PC-3 (cell line): Measurements from ENCODE around the gene C11orf91. TPM values are rescaled to one million over a fixed set of nuclear protein-coding genes. Genes with fewer than 3 reads are reported as not detected.

Experiments used
- ATAC-seq: fragments of 200-7000 bp; cut with Tn5 transposase; 2 replicates; pipeline ENCODE4 v1.9.1; 2020; ENCODE audit warnings: mild to moderate bottlenecking, moderate library complexity
- BruUV-seq: library from RNA; stranded (reverse); fragments of 400-500 nt; replicated peaks from 2 replicates; lab custom pipeline; 2021; lab: Mats Ljungman, UMichigan
- CTCF ChIA-PET: fragments of 300-600 bp; sonication (Branson Sonifier 250); formaldehyde crosslinking; loops from one replicate; lab custom pipeline; 2022; ENCODE audit warnings: antibody characterized with exemption; lab: Charles Lee
- POLR2A ChIA-PET: fragments of 300-600 bp; sonication (Branson Sonifier 250); formaldehyde crosslinking; loops from one replicate; lab custom pipeline; 2022; ENCODE audit warnings: antibody characterized with exemption; ENCODE audit not compliant: unreplicated experiment; lab: Charles Lee
- DNase-seq: peaks from one replicate; pipeline ENCODE4 v3.0.0-alpha.2; 2015
- H2AFZ ChIP-seq: fragments of 300-600 bp; sonication (generic); 2 replicates; pipeline ENCODE4 v1.6.0; 2016; ENCODE audit warnings: antibody characterized with exemption, low read length
- H3F3A ChIP-seq: fragments of 300-600 bp; sonication (generic); one replicate; pipeline ENCODE4 v1.6.0; 2017; ENCODE audit warnings: antibody characterized with exemption, low read length, control low read depth, mild to moderate bottlenecking; ENCODE audit not compliant: unreplicated experiment
- H3K27ac ChIP-seq: fragments of 300-600 bp; sonication (generic); 2 replicates; pipeline ENCODE4 v1.5.1; 2016; ENCODE audit warnings: mild to moderate bottlenecking, low read length
- H3K27me3 ChIP-seq: fragments of 300-600 bp; sonication (generic); 2 replicates; pipeline ENCODE4 v1.6.1; 2016; ENCODE audit warnings: low read length, mixed read lengths
- H3K36me3 ChIP-seq: fragments of 300-600 bp; sonication (generic); 2 replicates; pipeline ENCODE4 v1.6.1; 2016; ENCODE audit warnings: low read depth, mixed run types, low read length, mixed read lengths
- H3K4me1 ChIP-seq: fragments of 300-600 bp; sonication (generic); 2 replicates; pipeline ENCODE4 v1.5.1; 2016; ENCODE audit warnings: low read length; ENCODE audit not compliant: insufficient read depth
- H3K4me2 ChIP-seq: fragments of 300-600 bp; sonication (generic); 2 replicates; pipeline ENCODE4 v1.6.0; 2016; ENCODE audit warnings: low read length
- H3K4me3 ChIP-seq: fragments of 300-600 bp; sonication (generic); 2 replicates; pipeline ENCODE4 v1.5.1; 2016; ENCODE audit warnings: mild to moderate bottlenecking, low read length, mixed read lengths
- H3K79me2 ChIP-seq: fragments of 300-600 bp; sonication (generic); 2 replicates; pipeline ENCODE4 v1.6.1; 2017; ENCODE audit warnings: low read length, mixed read lengths
- H3K9ac ChIP-seq: fragments of 300-600 bp; sonication (generic); 2 replicates; pipeline ENCODE4 v1.6.0; 2016; ENCODE audit warnings: mild to moderate bottlenecking, low read length
- H3K9me2 ChIP-seq: fragments of 300-600 bp; sonication (generic); replicated peaks from 2 replicates; pipeline ENCODE4 v1.6.1; 2016; ENCODE audit warnings: mixed run types, low read length, mixed read lengths
- H3K9me3 ChIP-seq: fragments of 300-600 bp; sonication (generic); 2 replicates; pipeline ENCODE4 v1.6.1; 2016; ENCODE audit warnings: low read length, mixed read lengths
- H4K20me1 ChIP-seq: fragments of 300-600 bp; sonication (generic); 2 replicates; pipeline ENCODE4 v1.6.1; 2016; ENCODE audit warnings: low read length, mixed read lengths
- CTCF ChIP-seq: fragments of 300-600 bp; sonication (generic); conservative IDR thresholded peaks from 2 replicates; pipeline ENCODE4 v1.5.1; 2017; ENCODE audit warnings: antibody characterized with exemption, low read depth, mild to moderate bottlenecking, low read length
- EZH2 ChIP-seq: fragments of 300-600 bp; sonication (generic); IDR thresholded peaks from one replicate; pipeline ENCODE4 v1.6.1; 2017; ENCODE audit warnings: antibody characterized with exemption, mild to moderate bottlenecking, low read length; ENCODE audit not compliant: unreplicated experiment
- EZH2phosphoT487 ChIP-seq: fragments of 300-600 bp; sonication (generic); IDR thresholded peaks from 2 replicates; pipeline ENCODE4 v1.6.1; 2018; ENCODE audit warnings: mild to moderate bottlenecking, antibody characterized with exemption, low read length, borderline replicate concordance
- intact Hi-C: fragments of 100-400 bp; cut with micrococcal nuclease; formaldehyde crosslinking; loops from 2 replicates; pipeline ENCODE4 v1.9.0; 2023
- total RNA-seq: library from RNA; depleted of rRNA; stranded (reverse); fragments of >200 nt; gene quantifications from 2 replicates; pipeline ENCODE4 v1.2.3, GENCODE V29; 2014

Gene C11orf91
- total RNA-seq, 1 experiment from 2014 or later, result not detected

- POLR2A ChIA-PET, result no interaction called here
- no peak for TF ChIP-seq CTCF
- no peak for TF ChIP-seq EZH2
- TF ChIP-seq EZH2phosphoT487, result no peak
- H3K36me3 ChIP-seq, result no peaks in the 10 kb centered on the region
- intact Hi-C loops, result loop anchor here (10.0 kb wide), 1 partner anchor 108 kb away; no protein-coding TSS in a partner anchor
- peaks cover 48% of the 10 kb centered on the region for H3K4me1 ChIP-seq
- no peak overlapping the region for H3K4me2 ChIP-seq
- no peaks in the 10 kb centered on the region for H3K9me2 ChIP-seq
- H3K9ac ChIP-seq, result no peak overlapping the region
- no TSS peak for BruUV-seq
- H3K27me3 ChIP-seq, result no peaks in the 10 kb centered on the region
- CTCF ChIA-PET, result no interaction called here
- H3K27ac ChIP-seq, result no peak overlapping the region; the same call in 1 of the 2 replicates
- H3K79me2 ChIP-seq, result no peaks in the 10 kb centered on the region
- no peak overlapping the region for H3K4me3 ChIP-seq
- H2AFZ ChIP-seq, result no peak overlapping the region
- H4K20me1 ChIP-seq, result no peaks in the 10 kb centered on the region
- ATAC-seq (no peak), DNase-seq (peak; percentile 14)
- H3F3A ChIP-seq, result no peaks in the 10 kb centered on the region
- no peaks in the 10 kb centered on the region for H3K9me3 ChIP-seq
These were observed 3.5 kb downstream of the C11orf91 start for GRCh38 chr11:33696931-33697638.

- ATAC-seq (no peak), DNase-seq (no peak)
- no peak for TF ChIP-seq CTCF
- TF ChIP-seq EZH2phosphoT487, result no peak
- no peak for TF ChIP-seq EZH2
- Histone ChIP-seq H3K4me1 (peaks cover 48% of the 10 kb centered on the region), H3F3A (peaks cover 5% of the 10 kb centered on the region), H2AFZ (no peak overlapping the region), H3K27ac (no peak overlapping the region), H3K9me2 (no peaks in the 10 kb centered on the region), H3K4me2 (no peak overlapping the region), H3K4me3 (no peak overlapping the region), H3K9me3 (no peaks in the 10 kb centered on the region), H4K20me1 (no peaks in the 10 kb centered on the region), H3K36me3 (no peaks in the 10 kb centered on the region), H3K27me3 (no peaks in the 10 kb centered on the region), H3K79me2 (no peaks in the 10 kb centered on the region), H3K9ac (no peak overlapping the region)
- ChIA-PET CTCF (no interaction called here), POLR2A (interaction anchor here (0.7 kb wide), 1 partner anchor 535 kb away, joined by 3 read pairs; the partner anchor contains the start of gene CSTF3)
- BruUV-seq, result no TSS peak
- intact Hi-C loops, result loop anchor here (10.0 kb wide), 1 partner anchor 108 kb away; no protein-coding TSS in a partner anchor
These were observed 4.2 kb downstream of the C11orf91 start for GRCh38 chr11:33696411-33696810.

GRCh38 chr11:33695051-33695566 lies 5.5 kb downstream of the C11orf91 start:
- TF ChIP-seq CTCF, result no peak
- TF ChIP-seq EZH2phosphoT487, result no peak
- TF ChIP-seq EZH2, result no peak
- POLR2A ChIA-PET, result interaction anchor here (0.6 kb wide), 1 partner anchor 107 kb away, joined by 3 read pairs; no protein-coding TSS in a partner anchor
- BruUV-seq, result no TSS peak
- DNase-seq (no peak), ATAC-seq (no peak)
- H3K9me3 ChIP-seq, result no peaks in the 10 kb centered on the region
- H3K36me3 ChIP-seq, result no peaks in the 10 kb centered on the region
- CTCF ChIA-PET, result no interaction called here
- no peaks in the 10 kb centered on the region for H3K27me3 ChIP-seq
- H3K27ac ChIP-seq, result no peak overlapping the region; the same call in 1 of the 2 replicates
- H3K9ac ChIP-seq, result no peak overlapping the region
- no peaks in the 10 kb centered on the region for H3K79me2 ChIP-seq
- H3K4me3 ChIP-seq, result no peak overlapping the region
- H3K4me2 ChIP-seq, result no peak overlapping the region
- no peaks in the 10 kb centered on the region for H4K20me1 ChIP-seq
- peaks cover 7% of the 10 kb centered on the region for H3F3A ChIP-seq
- no peak overlapping the region for H2AFZ ChIP-seq
- peaks cover 50% of the 10 kb centered on the region for H3K4me1 ChIP-seq
- intact Hi-C loops, result loop anchor here (10.0 kb wide), 1 partner anchor 110 kb away; no protein-coding TSS in a partner anchor
- H3K9me2 ChIP-seq, result no peaks in the 10 kb centered on the region
